HG02610 (cell line): ENCODE data around the gene IFT81.
"Not testable (repeated sequence)": the region's sequence is repeated elsewhere in the genome, so short reads cannot be mapped to it uniquely, and the experiment has no call there.

ENCODE experiments used
- ATAC-seq: cut with Tn5 transposase; IDR thresholded peaks from one replicate; pipeline ENCODE4 v1.9.1; 2021; ENCODE audit warnings: mild to moderate bottlenecking, moderate library complexity; ENCODE audit not compliant: unreplicated experiment

The IFT81 gene, protein sequence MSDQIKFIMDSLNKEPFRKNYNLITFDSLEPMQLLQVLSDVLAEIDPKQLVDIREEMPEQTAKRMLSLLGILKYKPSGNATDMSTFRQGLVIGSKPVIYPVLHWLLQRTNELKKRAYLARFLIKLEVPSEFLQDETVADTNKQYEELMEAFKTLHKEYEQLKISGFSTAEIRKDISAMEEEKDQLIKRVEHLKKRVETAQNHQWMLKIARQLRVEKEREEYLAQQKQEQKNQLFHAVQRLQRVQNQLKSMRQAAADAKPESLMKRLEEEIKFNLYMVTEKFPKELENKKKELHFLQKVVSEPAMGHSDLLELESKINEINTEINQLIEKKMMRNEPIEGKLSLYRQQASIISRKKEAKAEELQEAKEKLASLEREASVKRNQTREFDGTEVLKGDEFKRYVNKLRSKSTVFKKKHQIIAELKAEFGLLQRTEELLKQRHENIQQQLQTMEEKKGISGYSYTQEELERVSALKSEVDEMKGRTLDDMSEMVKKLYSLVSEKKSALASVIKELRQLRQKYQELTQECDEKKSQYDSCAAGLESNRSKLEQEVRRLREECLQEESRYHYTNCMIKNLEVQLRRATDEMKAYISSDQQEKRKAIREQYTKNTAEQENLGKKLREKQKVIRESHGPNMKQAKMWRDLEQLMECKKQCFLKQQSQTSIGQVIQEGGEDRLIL

DNA sequence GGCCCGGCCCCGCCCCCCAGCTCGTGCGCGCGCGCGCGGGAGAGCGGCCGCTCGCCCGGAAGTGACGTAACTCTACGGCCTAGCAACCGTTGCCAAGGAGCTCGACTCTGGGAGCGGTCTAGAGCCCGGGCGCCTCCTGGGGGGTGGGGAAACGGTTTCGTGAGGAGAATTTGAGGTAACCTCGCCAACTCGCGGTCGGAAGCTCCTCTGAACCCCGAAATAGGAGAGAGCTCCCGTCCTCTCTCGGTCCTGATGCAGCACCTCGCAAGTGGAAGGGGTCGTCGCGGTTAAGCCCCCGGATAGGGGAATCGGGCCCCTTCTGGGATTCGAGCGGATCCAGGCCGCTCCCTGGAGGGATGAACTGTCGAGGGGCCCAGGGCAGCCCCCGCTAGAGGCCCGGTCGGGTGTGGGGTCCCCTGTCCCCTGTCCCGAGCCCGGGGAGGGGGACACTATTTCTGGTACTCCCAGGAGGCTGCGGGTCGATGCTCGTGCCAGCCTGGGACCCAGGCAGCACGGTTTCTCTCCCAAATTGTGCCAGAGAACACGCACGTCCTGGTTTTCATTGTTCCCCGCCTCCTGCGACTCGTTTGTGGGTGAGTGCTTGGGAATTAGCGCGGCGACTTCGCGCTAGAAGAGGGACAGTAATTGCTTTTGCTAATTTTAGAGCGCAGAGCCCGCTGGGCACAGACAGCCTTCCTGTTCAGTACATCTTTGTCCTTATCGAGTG is at the start of gene IFT81:
TSS of gene IFT81 (plus strand) at position 89 of the 727 bp plus-strand sequence. CDS start 3,024 bp downstream, outside the sequence.
- peak; percentile 80 for ATAC-seq

DNA sequence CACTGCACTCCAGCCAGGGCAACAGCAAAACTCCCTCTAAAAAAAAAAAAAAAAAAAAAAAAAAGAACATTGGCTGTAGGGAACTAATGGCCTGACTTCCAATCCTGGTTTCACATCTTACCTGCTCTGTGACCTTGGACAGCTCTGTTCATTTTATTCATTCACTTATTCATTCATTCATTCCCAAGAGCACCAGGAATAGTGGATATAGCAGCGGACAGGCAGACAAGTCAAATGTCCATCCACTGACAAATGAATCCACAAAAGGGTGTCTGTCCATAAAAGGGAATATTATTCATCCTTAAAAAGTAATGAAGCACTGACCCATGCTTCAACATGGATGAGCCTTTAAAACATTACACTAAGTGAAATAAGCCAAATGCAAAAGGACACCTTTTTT is 48.3 kb upstream of the IFT81 start:
- ATAC-seq, result no peak

DNA sequence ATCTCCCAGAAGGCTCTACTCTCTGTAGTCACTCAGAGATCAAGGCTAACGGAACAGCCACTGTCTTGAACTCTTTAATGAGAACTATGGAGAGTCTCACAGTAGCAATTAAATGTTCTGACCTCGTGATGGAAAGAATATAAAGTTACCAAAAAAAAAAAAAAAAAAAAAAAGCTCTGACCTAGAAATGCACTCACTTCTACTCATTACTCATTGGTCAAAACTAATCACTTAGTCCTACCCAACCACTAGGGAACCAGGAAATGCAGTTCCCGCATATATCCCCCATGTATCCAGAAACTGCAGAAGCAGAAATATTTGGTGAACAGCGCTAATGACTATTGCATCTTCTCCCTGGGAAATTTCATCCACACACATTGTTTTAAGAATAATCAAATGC is 46.4 kb upstream of the IFT81 start:
- no peak for ATAC-seq

DNA sequence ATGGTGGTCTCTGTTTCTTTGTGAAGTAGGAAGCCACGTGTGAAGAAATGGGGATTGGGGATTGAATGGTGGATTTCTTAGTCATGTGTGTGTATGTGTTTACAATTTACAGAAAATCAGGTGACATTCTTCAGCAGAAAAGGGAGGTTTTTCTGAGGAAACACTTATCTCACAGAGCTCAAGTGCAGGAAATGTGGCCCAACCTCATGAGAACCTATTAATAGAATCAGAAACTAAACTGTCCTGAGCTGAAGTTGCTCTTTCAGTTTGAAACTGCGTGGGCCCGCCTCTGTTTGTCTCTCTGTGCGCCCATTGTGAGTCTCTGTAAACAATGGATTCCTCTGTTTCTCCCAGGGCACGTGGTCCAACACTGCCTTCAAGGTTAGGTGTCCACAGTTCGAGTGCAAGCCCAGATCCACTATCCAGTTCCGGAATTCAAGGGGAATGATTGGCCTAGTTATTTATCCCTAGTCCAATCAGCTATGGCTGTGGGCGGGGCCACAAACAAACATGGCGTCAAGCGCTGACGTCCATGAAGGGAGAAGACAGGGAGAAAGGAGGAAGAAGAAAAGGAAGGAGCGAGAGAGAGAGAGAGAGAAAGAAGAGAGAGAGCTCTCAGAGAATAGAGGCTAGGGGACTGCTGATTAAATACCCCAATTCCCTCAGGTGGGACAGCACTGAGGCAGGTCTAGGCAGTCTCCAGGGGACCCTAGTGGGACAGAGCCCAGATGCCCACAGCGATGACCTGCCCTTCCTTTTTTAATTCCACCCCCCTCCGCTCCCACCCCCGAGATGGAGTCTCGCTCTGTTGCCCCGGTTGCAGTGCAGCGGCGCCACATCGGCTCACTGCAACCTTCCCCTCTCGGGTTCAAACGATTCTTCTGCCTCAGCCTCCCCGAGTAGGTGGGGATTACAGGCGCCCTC is 44.4 kb upstream of the IFT81 start:
- ATAC-seq, result peak; percentile 84

DNA sequence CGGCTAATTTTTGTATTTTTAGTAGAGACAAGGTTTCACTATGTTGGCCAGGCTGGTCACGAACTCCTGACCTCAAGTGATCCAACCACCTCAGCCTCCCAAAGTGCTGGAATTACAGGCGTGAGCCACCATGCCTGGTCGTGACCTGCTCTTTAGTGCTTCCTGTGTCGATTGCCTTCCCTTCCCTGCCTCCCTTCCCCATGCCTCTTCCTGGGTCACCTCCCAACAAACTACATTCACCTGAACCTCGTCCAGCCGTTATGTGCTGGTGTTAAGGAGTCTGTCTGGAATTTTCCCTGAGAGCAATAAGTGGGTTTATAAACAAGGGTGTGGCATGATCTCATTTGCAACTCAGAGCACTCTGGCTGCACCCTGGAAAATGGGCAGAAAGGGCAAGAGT is 43.7 kb upstream of the IFT81 start:
- ATAC-seq, result no peak

DNA sequence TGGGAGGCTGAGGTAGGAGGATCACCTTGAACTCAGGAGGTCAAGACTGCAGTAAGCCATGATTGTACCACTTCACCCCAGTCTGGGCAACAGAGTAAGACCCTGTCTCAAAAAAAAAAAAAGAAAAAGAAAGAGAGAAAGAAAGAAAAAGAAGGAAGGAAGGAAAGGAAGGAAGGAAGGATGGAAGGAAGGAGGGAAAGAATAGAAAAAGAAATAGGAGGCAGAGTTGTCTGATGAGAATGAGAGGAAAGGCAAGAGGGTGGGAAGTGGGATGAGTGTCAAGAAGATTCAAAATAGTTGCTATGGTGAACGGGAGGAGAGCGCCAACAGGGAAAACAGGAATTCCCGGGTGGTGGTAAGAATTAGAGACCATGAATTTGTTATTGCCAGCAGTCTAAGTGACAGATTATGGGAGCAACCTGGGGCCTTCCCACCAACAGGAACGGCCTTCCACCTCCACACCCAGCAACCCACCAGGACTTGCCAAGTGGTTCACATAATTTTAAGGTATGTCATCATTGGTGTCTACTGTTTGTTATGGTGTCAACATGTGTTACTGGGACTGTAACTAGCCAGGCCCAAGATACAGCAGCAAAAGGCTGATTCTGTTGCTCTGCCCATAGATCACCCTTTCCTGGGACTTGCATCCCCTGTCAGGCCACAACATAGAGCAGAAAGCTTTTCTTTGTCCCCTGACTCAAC is 39.7 kb upstream of the IFT81 start:
- ATAC-seq, result no peak

DNA sequence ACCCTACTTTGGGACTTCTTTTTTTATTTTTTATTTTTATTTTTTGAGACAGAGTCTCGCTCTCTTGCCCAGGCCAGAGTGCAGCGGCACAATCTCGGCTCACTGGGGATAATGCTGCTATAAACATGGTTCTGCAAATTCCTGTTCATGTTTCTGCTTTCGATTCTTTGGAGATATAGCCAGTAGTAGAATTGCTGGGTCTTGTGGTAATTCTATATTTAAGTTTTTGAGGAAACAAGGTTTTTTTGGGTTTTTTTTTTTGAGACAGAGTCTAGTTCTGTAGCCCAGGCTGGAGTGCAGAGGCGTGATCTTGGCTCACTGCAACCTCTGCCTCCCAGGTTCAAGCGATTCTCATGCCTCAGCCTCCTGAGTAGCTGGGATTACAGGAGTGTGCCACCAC is 35.9 kb upstream of the IFT81 start:
- ATAC-seq, result not testable (repeated sequence)

DNA sequence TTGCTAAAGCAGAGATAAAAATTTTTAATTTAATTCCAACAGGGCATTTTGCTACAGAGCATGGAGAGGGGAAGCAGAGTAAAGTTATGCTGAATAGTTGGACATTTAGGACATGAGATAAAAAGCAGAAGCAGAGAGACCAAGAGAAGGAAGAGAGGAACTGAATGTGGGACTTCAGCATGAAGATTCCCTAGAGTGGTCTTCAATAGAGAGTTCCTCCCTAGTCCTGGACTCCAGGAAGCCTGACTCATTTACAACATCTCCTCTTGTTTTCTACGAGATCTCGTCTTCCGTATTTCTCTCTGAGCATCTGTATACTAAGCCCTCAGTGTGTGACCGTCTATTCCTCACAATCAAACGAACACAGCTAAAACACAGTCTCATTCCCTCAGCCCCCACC is 35.2 kb upstream of the IFT81 start:
- no peak for ATAC-seq

DNA sequence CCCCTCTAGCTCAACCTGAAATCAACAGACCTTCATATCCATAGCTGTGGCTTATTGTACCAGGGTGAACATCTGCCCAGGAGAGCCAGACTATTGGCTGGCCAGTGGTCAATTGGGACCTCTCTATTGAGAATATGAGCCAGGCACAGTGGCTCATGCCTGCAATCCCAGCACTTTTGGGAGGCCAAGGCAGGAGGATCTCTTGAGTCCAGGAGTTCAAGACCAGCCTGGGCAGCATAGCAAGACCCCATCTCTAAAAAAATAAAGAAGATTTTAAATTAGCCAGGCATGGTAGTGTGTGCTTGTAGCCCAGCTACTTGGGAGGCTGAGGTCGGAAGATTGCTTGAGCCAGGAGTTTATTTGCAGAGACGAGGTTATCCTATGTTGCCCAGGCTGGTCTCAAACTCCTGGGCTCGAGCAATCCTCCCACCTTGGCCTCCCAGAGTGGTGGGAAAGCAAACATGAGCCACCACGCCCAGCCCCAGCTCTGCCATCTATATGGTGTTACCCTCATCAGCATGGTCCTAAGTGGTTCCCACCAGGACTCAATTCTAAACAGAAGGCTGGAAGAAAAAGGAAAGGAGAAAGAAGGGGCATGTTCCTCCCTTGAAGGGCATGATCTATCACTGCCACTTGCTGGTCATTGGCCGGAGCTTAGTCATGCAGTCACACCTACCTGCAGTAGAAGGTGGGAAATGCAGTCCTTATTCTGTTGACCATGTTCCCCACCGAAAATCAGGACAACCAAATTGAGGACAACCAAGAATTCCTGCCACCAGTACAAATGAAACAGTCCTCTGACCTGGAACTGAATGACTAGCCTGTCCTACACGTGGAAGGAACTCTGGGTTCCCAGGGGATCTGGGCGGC is 33.7 kb upstream of the IFT81 start:
- ATAC-seq, result no peak

DNA sequence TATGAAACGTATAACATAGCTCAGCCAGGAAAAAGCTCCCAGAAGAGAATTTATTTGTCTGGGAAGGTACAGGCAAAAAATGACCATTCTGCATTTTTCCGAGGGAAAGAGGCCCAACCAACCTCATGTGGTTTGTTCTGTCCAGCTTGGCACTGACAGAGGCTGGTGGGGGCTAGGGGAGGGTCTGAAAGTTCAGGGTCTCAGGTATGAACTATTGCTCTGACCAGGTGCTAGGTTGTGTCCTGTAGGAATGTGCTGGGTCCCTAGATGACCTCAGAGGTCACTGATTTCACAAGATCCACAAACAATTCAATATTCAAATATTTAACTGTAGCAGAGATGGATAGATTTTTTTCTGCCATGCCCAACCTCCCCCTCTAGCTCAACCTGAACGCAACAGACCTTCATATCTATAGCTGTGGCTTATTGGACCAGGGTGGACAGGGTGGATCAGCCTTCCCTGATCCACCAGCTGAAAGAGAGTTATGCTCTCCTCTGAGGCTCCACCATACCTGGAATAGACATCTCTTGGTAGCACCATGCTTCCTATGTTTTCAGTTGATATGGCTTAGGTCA is 32.9 kb upstream of the IFT81 start:
- ATAC-seq, result no peak

DNA sequence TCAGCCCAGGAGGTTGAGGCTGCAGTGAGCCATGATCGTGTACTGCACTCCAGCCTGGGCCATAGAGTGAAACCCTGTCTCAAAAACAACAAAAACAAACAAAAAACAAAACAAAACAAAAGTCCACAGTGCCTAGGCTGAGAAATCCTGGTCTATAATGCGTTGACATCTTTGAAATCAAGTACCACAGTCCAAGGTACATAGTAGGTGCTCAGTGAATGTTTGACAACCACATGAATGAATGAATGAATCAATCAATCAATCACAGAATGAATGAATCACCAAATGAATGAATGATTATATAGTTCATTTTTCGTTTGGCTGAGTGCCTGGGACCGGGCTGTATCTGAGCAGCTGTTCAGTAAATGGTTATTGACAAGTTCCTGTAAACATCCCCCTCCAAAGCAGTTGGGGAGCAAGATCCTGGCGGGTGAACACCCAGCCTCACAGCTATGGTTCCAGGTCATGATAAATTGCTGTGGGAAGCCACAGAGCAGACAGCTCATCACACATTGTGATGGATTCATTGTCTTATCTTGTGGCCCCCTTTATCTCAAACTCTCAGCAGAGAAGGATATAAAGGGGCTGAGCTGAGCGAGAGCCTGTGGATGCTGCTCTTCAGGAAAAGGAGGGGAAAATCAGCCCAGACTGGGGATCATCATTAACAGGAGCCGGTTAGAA is 30.4 kb upstream of the IFT81 start:
- no peak for ATAC-seq

DNA sequence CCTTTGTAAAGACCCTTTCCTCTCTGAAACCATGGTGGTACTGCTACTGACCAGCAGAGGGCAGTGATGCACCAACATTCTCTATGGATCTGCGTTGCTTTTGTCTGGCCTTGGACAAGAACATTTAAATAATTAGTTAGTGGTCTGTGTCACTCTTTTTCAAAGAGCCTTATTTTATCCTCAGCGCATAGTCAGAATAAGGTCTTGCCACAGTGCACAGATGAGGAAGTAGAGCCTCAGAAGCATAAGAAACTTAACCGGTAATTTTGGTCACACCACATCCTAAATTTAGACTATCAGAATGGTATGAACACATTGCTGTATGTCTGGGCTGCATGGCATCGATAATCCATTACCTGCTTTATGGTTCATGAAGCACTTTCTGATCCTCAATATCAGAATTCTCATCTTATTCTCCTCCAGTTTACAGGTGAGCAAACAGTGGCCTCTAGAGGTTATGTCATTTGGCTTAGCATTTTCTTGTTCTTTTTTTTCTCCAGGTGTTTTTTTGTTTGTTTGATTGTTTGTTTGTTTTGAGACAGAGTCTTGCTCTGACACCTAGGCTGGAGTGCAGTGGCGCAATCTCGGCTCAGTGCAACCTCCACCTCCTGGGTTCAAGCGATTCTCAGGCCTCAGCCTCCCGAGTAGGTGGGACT is 23.7 kb upstream of the IFT81 start:
- peak; percentile 80 for ATAC-seq

DNA sequence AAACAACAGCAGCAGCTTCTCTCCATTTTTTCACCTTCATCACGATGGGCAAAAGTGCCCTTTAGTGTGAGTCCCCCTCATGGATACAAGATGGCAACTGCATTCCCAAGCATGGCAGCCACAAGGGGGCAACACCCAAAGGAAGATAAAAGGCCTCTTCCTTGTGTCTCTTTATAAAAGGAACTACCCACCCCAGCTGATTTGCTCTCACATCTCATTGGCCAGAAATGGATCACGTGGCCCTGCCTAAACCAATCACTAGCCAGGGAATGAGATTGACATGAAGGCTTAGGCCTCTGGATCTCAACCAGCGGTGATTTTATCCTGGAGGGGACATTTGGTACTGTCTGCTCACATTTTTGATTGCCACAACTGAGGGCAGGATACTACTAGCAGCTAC is 21.9 kb upstream of the IFT81 start:
- no peak for ATAC-seq

DNA sequence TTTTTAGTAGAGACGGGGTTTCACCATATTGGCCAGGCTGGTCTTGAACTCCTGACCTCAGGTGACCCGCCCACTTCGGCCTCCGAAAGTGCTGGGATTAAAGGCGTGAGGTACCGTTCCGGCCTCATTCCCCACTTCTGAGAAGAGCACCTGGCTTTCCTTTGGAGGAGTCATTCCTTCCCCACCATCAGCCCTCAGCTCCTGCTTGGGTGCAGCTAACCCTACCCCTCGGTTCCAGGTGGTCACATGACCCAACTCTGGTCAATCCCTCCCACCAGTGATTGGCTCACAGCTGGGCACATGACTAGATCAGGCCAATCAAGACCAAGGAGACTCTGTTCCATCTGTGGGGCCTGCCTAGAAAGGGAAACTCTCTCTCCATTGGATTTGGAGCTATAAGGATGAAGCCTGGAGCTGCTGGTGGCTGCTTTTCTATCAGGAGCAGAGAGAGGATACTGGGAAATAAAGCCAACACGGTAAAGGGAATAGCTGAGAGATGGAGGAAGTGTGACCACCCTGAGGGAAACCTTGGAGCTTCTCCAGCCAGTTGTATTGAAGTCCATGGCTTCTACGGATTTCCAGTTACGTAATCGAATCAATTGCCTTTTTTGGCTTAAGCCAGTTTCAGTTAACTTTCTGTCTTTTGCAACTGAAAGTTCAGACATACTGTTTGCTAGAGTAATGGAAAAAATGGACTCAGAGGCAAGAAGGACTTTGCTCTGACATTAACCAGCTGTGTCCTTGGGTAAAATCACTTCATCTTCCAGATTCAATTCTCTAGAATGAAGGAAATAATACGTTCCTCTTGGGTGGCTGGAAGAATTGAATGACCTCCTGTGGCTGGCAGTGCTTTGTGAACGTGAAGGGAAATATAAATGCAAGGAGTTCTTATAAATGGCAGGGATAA is 19.7 kb upstream of the IFT81 start:
- no peak for ATAC-seq

DNA sequence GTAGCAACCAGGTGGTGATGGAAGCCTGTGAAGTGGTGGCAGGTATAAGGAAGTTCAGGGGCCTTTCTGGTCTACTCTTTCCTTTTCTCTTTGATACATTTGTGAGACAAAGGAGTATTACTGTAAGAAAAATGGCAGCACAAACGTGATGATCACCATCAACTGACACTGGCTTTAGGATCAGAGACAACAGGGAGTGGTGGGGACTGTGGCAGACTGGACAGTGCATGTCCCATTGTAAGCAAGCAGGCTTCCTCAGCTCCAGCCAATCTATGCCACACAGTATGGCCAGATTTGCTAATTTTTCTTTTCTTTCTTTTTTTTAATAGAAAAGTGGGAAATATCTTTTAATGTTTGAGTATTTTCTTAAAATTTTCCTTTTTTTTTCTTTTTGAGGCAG is 19.0 kb upstream of the IFT81 start:
- no peak for ATAC-seq

DNA sequence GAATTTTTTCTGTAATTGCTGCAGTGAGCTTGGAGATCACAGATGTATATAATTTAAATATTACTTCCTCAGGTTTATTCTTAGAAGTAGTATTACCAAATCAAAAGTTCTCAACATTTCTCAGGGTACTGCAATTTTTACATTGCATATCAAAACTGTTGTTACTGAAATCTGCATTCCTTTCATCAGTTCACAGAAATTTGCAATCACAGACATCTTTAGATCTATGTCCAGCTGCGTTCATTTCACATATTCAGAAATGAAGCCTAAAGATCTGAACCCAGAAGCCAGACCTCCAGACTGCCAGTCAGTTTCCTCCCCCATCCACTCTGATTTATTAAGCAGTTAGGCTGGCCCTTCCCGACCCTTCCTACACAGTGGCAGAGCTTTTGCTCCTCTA is 18.2 kb upstream of the IFT81 start:
- ATAC-seq, result no peak
